ENCODE data around the gene SLC5A3.

Gene SLC5A3

DNA sequence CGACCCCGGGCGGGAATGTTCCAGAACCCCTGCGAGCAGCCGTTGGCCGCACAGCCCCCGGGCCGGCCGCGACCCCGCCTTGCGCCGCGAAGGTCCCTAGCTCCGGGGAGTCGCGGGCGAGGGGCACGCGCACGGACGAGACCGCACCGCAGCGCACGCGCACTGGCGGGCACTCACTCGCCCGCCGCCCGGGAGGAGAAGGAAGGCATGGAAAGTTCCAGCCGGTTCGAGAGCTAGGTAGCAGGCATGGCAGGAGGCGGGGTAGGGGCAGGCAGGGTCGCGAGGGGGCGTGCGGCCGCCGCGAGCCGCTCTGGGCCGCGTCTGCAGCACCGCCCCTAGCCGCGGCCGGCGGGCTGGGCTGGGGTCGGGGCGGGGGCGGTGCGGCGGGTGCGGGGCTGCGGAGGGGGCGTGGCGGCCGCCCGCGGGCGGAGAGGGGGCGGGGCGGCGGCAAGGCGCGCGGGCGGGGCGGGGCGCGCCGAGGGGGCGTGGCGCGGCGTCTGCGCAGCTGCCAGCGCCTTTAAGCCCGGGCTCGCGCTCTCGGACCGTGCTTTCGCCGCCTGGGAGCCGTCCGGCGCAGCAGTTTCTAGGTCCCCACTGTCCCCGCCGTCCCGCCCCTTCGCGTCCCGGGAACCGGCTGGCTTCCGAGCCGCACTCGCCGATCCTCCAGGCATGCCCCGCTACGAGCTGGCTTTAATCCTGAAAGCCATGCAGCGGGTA lies at the start of gene SLC5A3, which contains the start of gene MRPS6:
Gene SLC5A3, plus strand, starts transcription at position 547 of the 717 bp plus-strand sequence. CDS start 21,621 bp downstream, outside the sequence.
Gene MRPS6, plus strand, starts transcription at position 547 of the 717 bp plus-strand sequence. Its CDS starts 123 bp downstream, at position 670.
- peak in 54 of 56 donors; percentile 27 to 88 (median 76) for DNase-seq

DNA sequence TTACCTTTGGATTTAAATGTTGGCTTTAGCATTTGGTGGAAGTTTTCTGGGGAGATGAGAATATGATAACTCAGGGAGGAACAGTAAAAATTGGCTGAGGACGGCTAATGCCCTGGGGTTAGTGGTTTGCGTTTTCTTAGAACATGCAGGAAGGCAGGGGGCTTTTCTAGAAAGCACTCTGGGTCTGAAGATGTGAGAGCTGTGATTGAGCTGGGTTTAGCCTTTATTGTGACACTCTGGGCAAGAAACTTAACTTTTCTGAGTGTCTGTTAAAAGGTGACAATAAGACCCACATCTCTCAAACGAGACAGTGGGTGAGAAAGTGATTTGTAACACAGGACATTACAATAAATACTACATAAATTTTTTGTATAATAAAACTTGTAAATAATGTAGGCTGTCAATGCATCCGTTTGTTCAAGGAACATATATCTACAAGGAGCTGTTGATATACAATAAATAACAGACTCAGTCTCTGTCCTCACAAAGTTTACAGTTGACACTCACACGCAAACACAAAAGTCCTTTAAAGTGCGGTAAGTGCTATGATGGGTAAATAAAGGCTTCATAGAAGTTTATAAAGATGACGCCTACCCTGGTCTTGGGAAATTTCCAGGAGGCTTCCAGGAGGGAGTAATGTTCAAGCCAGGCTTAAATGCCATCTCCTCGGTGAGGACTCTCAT lies 49.5 kb upstream of the SLC5A3 start:
- DNase-seq, result no peak

DNA sequence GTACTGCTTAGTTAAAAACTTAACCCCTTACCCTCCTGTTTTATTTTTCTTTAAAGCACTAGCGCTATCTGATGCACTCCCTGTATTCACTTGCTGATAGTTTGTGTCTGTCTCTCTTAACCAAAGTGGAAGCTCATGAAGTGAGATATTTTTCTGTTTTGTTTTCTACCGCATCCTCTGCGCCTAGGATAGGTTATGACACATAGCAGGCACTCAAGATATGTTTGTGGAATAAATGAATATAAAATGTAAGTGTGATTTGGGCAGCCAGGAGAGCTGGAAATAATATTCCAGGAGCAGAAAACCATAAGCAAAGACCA lies 49.0 kb upstream of the SLC5A3 start:
- no peak for DNase-seq

DNA sequence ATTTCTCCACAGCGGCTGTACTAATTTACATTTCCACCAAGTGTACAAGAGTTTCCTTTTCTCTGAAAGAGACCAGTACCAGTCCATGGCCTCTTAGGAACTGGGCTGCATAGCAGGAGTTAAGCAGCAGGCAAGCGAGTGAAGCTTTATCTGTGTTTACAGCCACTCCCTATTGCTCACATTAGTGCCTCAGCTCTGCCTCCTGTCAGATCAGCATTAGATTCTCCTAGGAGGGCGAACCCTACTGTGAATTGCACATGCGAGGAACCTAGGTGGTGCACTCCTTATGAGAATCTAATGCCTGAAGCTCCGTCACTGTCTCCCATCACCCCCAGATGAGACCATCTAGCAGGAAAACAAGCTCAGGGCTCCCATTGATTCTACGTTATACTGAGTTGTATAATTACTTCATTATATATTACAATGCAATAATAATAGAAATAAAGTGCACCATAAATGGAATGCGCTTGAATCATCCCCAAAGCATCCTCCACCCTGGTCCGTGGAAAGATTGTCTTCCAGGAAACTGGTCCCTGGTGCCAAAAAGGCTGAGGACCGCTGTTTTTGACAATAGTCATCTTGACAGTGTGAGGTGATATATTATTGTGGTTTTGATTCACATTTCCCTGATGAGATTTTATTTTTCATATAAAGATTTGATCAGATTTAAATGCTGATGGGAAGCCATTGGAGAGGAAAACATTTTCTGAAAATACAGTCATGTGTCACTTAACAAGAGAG lies 45.5 kb upstream of the SLC5A3 start:
- no peak for DNase-seq

DNA sequence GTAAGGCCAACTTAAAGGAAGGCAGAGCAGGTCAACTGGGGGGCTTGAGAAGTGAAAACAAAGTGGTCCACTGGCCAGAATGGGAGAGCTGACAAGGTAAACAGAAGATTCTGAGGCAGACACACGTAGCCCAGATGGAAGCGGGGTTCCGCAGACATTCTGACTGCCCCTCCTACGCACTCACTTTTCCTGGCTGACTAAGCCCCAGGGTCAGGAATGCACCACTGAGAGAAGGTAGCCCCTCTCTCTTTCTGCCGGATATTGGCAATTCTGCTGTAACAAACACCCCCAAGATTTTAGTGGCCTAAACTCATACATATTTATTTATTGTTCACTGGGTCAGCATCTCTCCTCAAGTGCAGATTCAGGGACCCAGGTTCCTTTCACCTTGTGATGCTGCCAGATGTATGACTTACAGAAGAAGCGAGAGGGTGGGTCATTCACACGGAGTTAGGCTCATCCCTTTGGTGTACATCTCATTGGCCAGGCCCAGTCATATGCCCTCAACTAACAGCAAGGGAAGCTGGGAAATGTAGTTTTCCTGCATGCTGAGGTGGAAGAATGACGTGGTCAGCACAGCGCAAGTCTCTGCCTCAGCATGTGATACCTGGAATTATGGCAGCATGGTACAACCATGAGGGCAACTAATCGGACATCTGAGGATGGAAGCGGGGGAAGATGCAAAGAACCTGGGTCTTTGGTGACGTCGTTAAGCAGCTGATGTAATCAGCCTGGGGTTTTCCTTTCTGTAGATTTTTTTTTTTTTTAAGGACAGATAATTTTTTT lies 43.4 kb upstream of the SLC5A3 start:
- DNase-seq, result peak in 31 of 56 donors; percentile 1 to 63 (median 20)

DNA sequence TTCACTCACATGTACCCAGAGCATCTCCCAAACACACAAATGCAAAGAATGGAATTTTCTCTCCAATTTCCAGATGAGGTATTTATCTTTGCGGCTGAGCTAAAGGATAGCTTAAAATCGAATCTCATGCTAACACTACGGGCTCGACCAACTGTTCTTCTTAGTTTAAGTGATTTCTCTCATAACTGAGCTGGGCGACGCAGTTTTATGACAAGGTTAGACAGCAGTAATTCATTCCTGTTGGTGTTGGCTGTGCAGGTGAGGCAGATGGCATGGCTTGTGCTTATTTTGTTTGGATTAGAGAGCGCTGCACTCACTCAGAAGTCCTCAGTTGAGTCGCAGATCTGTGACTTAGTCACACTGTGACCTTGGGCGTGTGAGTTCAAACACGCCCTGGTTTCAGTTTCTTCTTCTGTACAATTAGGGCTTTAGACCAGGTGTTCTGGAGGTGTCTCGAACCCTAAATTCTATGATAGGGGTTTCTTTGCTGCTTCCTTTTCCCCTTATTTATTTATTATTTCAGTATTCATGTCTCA lies 41.5 kb upstream of the SLC5A3 start:
- DNase-seq, result no peak

DNA sequence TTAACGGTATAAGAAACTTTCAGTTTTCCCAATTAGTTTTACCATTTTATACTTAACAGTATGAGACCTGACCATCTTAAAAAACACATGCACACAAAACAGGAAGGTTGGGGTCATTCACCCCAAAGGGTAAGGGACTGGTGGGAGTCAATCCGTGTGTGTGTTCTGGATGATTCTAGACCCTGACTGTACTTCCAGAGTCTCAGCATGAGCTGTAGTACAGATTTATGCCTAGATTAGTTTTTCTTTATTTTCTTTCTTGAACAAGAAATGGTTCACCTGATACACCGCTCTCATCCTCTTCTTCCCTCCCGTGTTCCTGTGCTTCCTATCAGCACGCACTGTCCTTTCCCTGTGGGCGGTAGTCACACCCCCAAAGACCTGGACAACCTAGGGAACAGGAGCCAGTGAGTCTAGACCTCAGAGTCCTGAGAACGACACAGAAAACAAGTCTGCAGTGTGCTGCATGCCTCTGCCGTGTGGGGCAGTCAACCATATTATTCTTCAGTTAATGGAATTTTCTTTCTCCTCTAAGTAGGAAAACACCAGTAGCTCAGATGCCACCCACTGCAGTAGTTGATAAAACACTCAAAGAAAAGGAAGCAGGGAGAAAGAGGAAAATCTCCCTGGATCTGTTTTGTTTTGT lies 38.9 kb upstream of the SLC5A3 start:
- no peak for DNase-seq

DNA sequence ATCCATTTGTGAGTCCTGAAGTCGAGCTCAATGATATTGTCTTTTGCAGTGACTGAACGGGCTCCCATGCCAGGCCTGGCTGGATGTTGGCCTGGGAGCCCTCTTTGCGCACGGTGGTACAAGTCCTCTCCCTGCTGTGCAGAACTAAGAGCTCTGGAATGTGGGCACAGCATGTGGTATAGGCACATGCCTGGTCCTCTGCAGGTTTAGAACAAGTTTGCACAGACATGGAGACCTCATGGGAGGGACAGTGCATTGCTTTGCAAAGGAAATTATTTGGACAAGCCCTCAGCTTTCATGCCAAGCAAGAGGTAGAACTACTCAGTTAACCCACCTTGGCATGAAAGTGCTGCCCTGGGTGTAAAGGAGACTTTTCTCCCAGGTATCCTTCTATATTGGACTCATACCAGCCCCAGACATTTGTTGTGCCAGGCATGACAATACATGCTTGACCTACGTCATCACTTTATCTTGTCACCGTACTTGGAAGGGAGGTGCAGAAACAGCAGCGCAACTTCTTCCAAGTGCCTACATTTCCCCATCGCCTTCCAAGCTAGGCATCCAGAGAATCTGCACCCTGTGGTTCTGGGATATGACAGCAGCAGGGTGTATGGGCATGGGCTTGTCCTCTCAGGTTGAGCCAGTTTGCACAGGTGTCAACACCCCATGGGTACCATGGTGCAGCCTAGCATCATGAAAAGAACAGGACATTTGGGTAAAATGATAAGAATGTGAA lies 37.6 kb upstream of the SLC5A3 start:
- DNase-seq, result no peak

DNA sequence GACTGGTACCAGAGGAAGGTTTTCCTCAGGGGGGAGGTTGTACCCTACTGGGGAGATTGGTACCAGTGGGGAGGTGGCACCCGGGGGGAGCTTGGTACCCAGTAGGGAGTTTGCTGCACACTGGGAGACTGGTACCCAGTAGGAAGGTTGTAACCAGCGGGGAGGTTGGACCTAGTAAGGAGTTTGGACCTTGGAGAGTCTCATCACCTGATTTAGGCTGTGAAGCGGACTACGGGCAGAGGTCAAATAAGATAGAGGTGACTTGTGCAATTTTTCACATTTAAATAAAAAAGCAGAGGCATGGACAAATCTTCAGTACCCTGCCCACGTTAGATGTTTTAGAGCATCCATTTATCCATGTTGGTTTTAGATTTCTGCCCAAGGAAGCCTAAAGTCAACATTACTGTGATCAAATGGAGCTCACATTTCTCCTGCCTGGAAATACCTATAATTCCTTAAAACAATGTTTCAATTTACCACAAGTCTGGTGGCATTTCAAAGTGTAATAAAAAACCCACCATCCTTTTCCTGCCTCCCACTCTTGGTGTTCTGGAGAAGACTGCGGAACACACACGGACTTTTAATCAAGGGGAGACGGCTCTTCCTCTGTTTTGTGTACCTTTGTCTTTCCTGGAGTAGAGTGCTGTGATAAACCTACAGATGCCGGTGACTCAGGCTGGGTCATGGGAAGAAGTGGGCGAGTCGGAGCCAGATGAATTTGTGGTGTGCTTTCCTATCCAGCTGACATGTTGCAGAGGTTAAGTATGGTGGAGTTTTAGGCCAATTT lies 36.2 kb upstream of the SLC5A3 start:
- DNase-seq, result peak in 9 of 56 donors; percentile 1 to 51 (median 6)

DNA sequence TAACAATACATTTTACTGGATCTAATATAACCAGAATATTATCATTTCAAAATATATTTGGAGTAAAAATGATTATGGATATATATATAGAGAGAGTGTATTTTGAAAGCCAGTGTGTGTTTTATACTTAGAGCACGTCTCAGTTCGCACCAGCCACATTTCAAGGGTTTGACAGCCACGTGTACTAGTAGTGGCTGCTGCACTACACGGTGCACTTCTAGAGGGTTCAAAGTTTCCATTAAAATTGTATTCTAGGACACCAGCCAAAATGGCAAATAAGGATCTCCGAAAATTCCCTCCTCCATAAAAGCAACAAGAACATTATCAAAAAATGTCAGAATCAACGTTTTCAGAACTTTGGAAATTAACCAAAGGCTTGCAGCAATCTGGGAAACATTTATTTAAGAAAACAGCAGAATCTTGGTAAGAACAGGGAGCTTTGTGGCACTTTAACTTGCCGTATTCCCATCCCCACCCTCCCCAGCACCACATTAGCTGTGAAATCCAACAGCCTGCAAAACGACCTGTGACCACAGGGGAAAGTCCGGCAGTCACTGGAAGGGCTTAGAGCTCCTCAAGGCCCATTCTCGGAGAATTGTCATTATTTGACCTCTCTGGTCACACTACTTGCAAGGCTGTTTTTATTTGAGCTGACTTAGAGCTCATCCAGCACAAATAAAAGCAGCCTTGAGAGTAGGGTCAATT lies 33.5 kb upstream of the SLC5A3 start:
- no peak for DNase-seq

DNA sequence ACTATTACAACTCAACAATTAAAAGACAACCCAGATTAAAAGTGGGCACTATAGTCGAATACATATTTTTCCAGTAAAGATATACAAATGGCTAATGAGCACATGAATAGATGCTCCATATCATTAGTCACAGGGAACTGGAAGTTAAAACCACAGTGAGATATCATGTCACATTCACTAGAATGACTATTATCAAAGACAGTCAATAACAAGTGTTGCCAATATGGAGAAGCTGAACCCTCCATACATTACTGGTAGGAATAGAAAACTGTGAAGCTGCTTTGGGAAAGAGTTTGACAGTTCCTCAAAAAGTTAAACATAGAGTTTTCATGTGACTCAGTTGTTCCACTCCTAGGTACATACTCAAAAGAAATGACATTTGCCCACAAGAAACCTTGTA lies 30.6 kb upstream of the SLC5A3 start:
- no peak for DNase-seq

DNA sequence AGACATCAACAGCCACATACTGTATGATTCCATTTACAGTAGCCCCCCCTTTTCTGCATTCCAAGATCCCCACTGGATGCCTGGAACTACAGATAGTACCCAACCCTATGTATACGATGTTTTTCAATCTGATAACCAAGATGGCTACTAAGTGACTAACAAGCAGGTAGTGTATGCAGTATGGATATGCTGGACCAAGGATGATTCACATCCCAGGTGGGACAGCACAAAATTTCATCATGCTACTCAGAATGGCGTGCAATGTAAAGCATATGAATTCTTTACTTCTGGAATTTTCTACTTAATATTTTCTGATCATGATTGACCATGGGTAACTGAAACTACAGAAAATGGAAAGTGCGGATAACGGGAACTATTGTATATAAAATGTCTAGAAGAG lies 30.0 kb upstream of the SLC5A3 start:
- no peak for DNase-seq

DNA sequence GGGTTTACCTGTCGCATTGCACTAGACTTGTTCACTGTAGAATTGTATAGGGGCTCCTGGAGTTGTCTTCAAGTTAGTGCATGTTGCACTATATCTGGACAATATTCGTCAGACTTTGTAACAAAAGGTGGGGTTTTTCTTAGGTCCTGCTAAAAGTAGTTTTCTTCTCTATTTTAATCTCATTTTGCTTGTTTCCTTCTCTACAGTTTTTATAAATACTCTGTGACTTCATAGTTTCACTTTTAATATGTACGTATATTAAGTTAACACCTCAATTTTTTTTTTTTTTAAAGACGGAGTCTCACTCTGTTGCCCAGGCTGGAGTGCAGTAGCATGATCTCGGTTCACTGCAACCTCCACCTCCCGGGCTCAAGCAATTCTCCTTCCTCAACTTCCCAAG lies 26.5 kb upstream of the SLC5A3 start:
- DNase-seq, result no peak

DNA sequence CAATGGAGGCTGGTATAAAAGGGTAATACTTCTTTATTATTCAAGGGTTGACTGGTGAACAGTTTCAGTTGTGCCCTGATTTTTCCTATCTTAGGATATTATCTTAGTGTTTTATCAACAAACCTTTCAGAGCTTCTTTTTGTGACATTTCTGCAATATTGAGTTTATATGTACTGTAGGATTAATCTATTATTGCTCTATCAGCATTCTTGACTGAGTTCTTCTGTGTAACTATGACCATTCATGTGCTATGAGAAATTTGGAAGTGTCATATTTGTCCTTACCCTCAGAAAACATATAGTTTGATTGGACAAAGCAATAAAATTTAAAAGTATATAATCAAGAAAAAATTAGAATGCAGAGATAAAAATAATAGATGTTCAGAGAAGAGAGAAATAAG lies 25.5 kb upstream of the SLC5A3 start:
- DNase-seq, result no peak

DNA sequence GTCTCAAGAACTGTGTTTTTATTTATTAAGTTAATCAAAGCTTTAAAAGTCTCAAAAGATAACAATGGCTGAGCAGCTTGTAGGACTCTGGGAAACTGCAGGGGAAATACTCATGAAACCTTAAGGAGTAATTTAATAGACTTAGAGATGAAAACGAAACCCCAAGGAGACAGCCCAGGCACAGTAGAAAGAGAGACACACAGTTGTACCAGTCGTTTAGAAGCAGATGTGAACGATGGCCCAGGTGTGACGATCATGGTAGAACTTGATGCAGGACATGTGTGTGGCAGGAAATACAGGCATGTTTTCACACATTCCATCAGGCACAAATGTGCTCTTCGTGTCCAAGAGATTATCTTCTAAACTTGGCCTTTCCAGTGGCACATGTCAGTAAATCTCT lies 21.2 kb upstream of the SLC5A3 start:
- no peak for DNase-seq

DNA sequence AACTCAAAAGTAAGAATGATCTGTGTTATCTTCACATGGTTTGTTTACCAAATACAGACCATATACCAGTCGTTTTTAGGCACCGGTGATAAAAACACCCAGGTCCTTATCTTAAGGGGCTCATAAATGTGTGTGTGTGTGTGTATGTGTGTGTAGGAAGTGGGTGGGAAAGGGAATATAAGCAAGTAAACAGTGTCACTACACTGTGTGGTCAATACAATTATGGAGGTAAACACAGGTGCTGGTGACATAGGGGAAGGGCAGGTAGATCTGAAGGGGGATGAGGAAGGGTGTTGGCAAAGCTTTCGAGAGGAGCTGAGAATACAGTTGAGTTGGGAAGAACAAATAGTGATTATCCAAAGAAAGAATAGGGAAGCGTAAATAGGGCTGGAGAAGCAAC lies 19.1 kb upstream of the SLC5A3 start:
- no peak for DNase-seq

DNA sequence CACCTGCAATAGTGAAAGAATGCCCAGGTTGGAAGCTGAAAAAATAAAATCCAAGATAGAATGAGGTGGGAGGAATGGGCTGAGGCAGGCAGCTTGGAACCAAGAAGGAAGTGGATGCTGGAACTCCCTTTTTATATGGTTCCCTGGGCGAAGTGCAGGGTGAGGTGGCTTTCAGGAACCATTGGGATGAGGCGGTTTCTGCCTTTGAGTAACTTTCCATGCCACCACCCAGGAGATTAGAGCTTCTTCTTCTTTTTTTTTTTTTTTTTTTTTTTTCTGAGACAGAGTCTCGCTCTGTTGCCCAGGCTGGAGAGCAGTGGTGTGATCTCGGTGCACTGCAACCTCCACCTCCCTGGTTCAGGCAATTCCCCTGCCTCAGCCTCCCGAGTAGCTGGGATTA lies 17.8 kb upstream of the SLC5A3 start:
- DNase-seq, result no peak

DNA sequence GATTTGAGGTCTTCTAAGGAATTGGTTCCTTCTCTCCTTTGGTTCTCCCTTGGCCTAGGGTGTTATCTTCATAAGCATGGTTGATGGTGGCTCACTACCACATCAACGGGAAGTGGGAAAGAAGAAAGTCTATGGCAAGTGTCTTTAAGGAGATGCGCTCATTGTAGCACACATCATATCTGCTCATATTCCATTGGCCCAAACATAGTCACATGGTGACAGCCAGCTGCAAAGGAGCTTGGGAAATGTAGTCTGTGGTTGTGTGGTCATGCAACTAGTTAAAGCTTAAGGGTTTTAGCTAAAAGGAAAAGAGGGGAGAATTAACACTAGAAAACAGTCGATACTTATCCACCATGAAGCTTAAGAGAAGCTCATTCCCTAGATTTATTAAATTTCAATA lies 11.4 kb upstream of the SLC5A3 start:
- DNase-seq, result no peak

DNA sequence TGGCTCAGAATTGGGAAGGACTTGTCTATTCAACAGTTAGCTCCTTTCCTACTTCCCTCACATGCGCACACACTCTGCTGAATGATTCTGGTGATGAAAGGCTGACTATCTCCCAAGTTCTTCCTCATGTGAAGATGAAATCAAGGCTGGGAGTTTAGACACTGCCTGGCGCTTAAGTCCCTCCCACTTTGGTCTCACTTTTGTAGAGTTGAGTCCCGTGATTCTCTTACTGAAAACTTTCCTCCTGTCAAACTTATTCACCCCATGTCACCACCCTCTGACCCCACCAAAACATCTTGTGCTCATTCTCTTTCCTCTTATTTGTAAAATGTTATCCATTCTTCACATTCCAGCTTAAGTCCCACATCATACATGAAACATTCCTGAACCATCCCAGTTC lies 8.4 kb upstream of the SLC5A3 start:
- DNase-seq, result no peak

All from nucleus accumbens (tissue), 56 donors.